Adrenal gland (tissue), 12 donors: Measurements from ENCODE around the gene USPL1. TPM values are rescaled to one million over a fixed set of nuclear protein-coding genes. Genes with fewer than 3 reads are reported as not detected.

Experiments used
- DNase-seq, 7 donors: peaks; one replicate each; pipeline ENCODE4 v3.0.0-alpha.2; 2019 to 2020
- H3K27ac ChIP-seq, 5 donors: fragments of 200-600 bp; sonication (generic) in 4 of 5; 1 replicate in 3 of 5; 2 replicates in 2 of 5; pipeline versions ENCODE4 v1.5.1 to v1.8.0; 2016 to 2020; ENCODE audit warnings: mild to moderate bottlenecking in 1 of 5
- H3K27me3 ChIP-seq: fragments of 200-600 bp; 2 replicates; pipeline ENCODE4 v1.8.0; 2021
- H3K36me3 ChIP-seq, 2 donors: fragments of 200-600 bp; replicated peaks in 1 of 2; 1 replicate in 1 of 2; 2 replicates in 1 of 2; pipeline versions ENCODE4 v1.5.1 to v1.8.0; 2018 to 2022
- H3K4me1 ChIP-seq, 2 donors: fragments of 200-600 bp; replicated peaks in 1 of 2; 1 replicate in 1 of 2; 2 replicates in 1 of 2; pipeline versions ENCODE4 v1.5.1 to v1.8.0; 2018 to 2021
- H3K4me3 ChIP-seq, 4 donors: fragments of 200-600 bp; sonication (generic) in 3 of 4; one replicate each; pipeline ENCODE4 v1.5.1; 2016 to 2018
- H3K9me3 ChIP-seq, 3 donors: fragments of 200-600 bp; sonication (generic) in 1 of 3; replicated peaks in 1 of 3; 1 replicate in 2 of 3; 2 replicates in 1 of 3; pipeline versions ENCODE4 v1.5.1 to v1.8.0; 2016 to 2021
- POLR2A ChIP-seq, 2 donors: fragments of 450-650 bp; IDR thresholded peaks; one replicate each; pipeline ENCODE4 v1.6.1; 2017; ENCODE audit warnings: antibody characterized with exemption in 2 of 2, mild to moderate bottlenecking in 2 of 2, moderate library complexity in 1 of 2
- WGBS, 4 donors: extraction: QIAGEN DNeasy Blood & Tissue Kit in 2 of 4; methylation state at CpG; one replicate each; pipeline versions ENCODE4 v1.1.5 to v1.1.7; 2013 to 2017; 5-methylcytosine and 5-hydroxymethylcytosine counted together
- intact Hi-C, 2 donors: fragments of 100-400 bp; cut with DNase I; formaldehyde crosslinking; loops; one replicate each; pipeline versions ENCODE4 v1.14.1 to v1.15.0; 2022 to 2023
- polyA plus RNA-seq, 3 donors: library from polyadenylated mRNA; stranded (reverse); fragments of 200-250 nt in 2 of 3; fragments of 350-450 nt in 1 of 3; fragmentation: Illumina TruSeq in 1 of 3; extraction: RNeasy Lipid Tissue Mini Kit (QIAGEN cat#74804) in 1 of 3; gene quantifications; one replicate each; pipeline ENCODE4 v1.2.3, GENCODE V29; 2013 to 2014
- total RNA-seq, 9 donors: library from RNA; depleted of rRNA in 4 of 9; stranded (reverse); fragments of >200 nt in 4 of 9; fragments of 120-200 nt in 1 of 9; fragmentation: NEBNext Ultra II Directional in 1 of 9; extraction: Animal tissue kit (Norgen Biotek cat#: 25700) in 1 of 9; gene quantifications; one replicate each; pipeline versions ENCODE4 v1.1.0 to v1.2.4, GENCODE V29; 2013 to 2023
- TF ChIP-seq, protein P1 (sequence below), 6 experiments: fragments of 450-650 bp in 4 of 6; fragments of 200-600 bp in 2 of 6; sonication (generic) in 1 of 6; IDR thresholded peaks; 1 replicate in 5 of 6; 2 replicates in 1 of 6; pipeline versions ENCODE4 v1.5.1 to v1.8.0; 2016 to 2021; ENCODE audit warnings: antibody characterized with exemption in 6 of 6, mild to moderate bottlenecking in 2 of 6, moderate library complexity in 1 of 6
- donor health status: healthy with polysubstance abuse.
- donor health status: Bipolar disorder and iron deficiency.
- donor health status: DM: yes; HTN: yes; CAD: no.
- donor health status: DM: no; HTN: no; CAD: no.
- donor health status: DM: no; HTN: no; CAD: no.
- donor health status: DM: yes; HTN: yes; CAD: no.

The USPL1 gene
- total and polyA plus RNA-seq, 12 donors, result 6.3 to 23.8 (median 15.5) TPM

GRCh38 chr13:30622551-30622950 is 4.8 kb downstream of the USPL1 start:
- H3K4me1 ChIP-seq, result peaks cover 14 to 25% of the 10 kb centered on the region in 2 donors
- H3K27ac ChIP-seq, result no peak overlapping the region
- no peaks in the 10 kb centered on the region for H3K27me3 ChIP-seq
- WGBS, 4 donors, result 92 to 100% (median 96%) methylated on average over 1 of the region's 1 CpG
- TF ChIP-seq POLR2A (IDR thresholded peaks at IDR 0.05), result no peak
- TF ChIP-seq, protein P1, sequence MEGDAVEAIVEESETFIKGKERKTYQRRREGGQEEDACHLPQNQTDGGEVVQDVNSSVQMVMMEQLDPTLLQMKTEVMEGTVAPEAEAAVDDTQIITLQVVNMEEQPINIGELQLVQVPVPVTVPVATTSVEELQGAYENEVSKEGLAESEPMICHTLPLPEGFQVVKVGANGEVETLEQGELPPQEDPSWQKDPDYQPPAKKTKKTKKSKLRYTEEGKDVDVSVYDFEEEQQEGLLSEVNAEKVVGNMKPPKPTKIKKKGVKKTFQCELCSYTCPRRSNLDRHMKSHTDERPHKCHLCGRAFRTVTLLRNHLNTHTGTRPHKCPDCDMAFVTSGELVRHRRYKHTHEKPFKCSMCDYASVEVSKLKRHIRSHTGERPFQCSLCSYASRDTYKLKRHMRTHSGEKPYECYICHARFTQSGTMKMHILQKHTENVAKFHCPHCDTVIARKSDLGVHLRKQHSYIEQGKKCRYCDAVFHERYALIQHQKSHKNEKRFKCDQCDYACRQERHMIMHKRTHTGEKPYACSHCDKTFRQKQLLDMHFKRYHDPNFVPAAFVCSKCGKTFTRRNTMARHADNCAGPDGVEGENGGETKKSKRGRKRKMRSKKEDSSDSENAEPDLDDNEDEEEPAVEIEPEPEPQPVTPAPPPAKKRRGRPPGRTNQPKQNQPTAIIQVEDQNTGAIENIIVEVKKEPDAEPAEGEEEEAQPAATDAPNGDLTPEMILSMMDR (IDR thresholded peaks at IDR 0.05), result no peak
- no peak overlapping the region for H3K4me3 ChIP-seq
- H3K36me3 ChIP-seq, result peaks cover 0 to 10% of the 10 kb centered on the region in 2 donors
- intact Hi-C loops, result no loop called here
- H3K9me3 ChIP-seq, result no peaks in the 10 kb centered on the region
- DNase-seq, result no peak

GRCh38 chr13:30623392-30623791 is 5.7 kb downstream of the USPL1 start:
- Histone ChIP-seq H3K27me3 (no peaks in the 10 kb centered on the region), H3K27ac (peak overlapping the region in 2 of 5 donors; percentile 2), H3K4me3 (no peak overlapping the region), H3K9me3 (no peaks in the 10 kb centered on the region), H3K4me1 (peaks cover 14 to 25% of the 10 kb centered on the region in 2 donors), H3K36me3 (peaks cover 0 to 10% of the 10 kb centered on the region in 2 donors)
- no peak for DNase-seq
- TF ChIP-seq, protein P1 (IDR thresholded peaks at IDR 0.05), result no peak
- no peak for TF ChIP-seq POLR2A (IDR thresholded peaks at IDR 0.05)
- intact Hi-C loops, result no loop called here
- 73 to 82% (median 77%) methylated on average over 5 of the region's 5 CpGs for WGBS, 4 donors

- TF ChIP-seq, protein P1 (IDR thresholded peaks at IDR 0.05), result no peak
- no peak for TF ChIP-seq POLR2A (IDR thresholded peaks at IDR 0.05)
- peaks cover 3 to 14% of the 10 kb centered on the region in 2 donors for H3K4me1 ChIP-seq
- DNase-seq, result no peak
- no peaks in the 10 kb centered on the region for H3K9me3 ChIP-seq
- peaks cover 0 to 16% of the 10 kb centered on the region in 2 donors for H3K36me3 ChIP-seq
- no peaks in the 10 kb centered on the region for H3K27me3 ChIP-seq
- H3K4me3 ChIP-seq, result no peak overlapping the region
- intact Hi-C loops, result no loop called here
- WGBS, 4 donors, result 53 to 59% (median 56%) methylated on average over 1 of the region's 1 CpG
- no peak overlapping the region for H3K27ac ChIP-seq
Observed at GRCh38 chr13:30624630-30625029, 6.9 kb downstream of the USPL1 start.

- Histone ChIP-seq H3K4me1 (no peaks in the 10 kb centered on the region), H3K9me3 (no peaks in the 10 kb centered on the region), H3K36me3 (peaks cover 0 to 27% of the 10 kb centered on the region in 2 donors), H3K27me3 (no peaks in the 10 kb centered on the region), H3K27ac (no peak overlapping the region), H3K4me3 (no peak overlapping the region)
- intact Hi-C loops, result no loop called here
- no peak for DNase-seq
- TF ChIP-seq, protein P1 (IDR thresholded peaks at IDR 0.05), result no peak
- no peak for TF ChIP-seq POLR2A (IDR thresholded peaks at IDR 0.05)
Observed at GRCh38 chr13:30629527-30629926, 11.8 kb downstream of the USPL1 start.
